ENCODE measurements around the gene AFF2. TPM values are rescaled to one million over a fixed set of nuclear protein-coding genes. Genes with fewer than 3 reads are reported as not detected.

The AFF2 gene
- total RNA-seq, 6 donors from 2014 or later: 6.1 to 17.4 (median 9.7) TPM

DNA sequence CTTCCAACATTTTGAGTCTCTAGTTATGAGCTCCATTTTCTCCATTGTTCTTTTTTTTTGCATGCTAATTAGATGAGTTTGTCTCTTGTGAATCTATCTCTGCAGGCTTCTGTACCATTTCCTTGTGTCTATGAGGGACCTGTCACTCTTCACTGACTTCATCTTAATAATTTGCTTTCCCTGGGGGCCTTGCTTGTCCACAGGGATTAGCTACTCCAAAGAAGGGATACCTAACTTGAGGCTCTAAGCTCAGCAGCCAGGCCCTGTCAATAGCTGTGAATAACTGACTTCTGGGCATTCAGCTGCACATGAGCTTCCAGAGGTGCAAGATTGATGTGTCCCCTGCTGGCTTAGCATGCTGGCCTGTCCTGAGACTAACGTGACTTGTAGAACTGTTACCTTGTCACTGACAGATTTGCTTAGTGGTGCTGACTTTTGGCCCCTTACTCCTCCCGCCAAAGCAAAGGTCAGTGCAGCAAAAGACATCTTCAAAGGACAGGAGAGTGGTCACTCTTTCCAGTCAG, 124.6 kb downstream of the AFF2 start:
- Histone ChIP-seq H3K9me3 (no peaks in the 10 kb centered on the region), H3K4me1 (no peaks in the 10 kb centered on the region), H3K36me3 (no peaks in the 10 kb centered on the region), H3K27ac (no peak overlapping the region), H3K27me3 (no peaks in the 10 kb centered on the region), H3K4me3 (no peak overlapping the region)
- ATAC-seq (ENCODE audit: low FRiP score in 2 of 2): no peak
- DNase-seq: no peak
- 60 to 100% methylated on average over 2 of the region's 2 CpGs for WGBS, 2 donors
- TF ChIP-seq POLR2AphosphoS5 (IDR thresholded peaks at IDR 0.05) (no peak), POLR2A (IDR thresholded peaks at IDR 0.05) (no peak), EP300 (IDR thresholded peaks at IDR 0.05) (no peak)
- TF ChIP-seq, protein P1, sequence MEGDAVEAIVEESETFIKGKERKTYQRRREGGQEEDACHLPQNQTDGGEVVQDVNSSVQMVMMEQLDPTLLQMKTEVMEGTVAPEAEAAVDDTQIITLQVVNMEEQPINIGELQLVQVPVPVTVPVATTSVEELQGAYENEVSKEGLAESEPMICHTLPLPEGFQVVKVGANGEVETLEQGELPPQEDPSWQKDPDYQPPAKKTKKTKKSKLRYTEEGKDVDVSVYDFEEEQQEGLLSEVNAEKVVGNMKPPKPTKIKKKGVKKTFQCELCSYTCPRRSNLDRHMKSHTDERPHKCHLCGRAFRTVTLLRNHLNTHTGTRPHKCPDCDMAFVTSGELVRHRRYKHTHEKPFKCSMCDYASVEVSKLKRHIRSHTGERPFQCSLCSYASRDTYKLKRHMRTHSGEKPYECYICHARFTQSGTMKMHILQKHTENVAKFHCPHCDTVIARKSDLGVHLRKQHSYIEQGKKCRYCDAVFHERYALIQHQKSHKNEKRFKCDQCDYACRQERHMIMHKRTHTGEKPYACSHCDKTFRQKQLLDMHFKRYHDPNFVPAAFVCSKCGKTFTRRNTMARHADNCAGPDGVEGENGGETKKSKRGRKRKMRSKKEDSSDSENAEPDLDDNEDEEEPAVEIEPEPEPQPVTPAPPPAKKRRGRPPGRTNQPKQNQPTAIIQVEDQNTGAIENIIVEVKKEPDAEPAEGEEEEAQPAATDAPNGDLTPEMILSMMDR (IDR thresholded peaks at IDR 0.05): no peak

DNA sequence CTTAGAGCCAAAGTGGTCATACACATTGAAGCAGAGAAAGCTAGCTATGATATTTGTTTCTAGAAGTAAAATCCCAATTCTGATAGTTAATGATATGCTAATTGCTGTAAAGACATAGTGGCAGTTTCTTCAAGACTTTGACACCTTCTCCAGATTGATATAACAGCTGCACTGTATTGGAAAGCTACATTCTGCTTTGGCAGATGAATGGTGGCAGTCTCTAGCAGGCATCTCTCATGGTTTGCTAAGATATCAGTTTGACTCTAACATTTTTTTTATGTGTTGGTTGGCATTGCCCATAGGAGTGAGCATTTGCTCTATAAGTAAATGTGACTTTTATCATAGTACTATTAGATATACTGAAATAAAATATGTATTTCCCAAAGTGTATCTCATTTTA, 128.2 kb downstream of the AFF2 start:
- H3K4me1 ChIP-seq: no peaks in the 10 kb centered on the region
- no peak for ATAC-seq (ENCODE audit: low FRiP score in 2 of 2)
- no peak for DNase-seq
- no peak for TF ChIP-seq POLR2AphosphoS5 (IDR thresholded peaks at IDR 0.05)
- TF ChIP-seq POLR2A (IDR thresholded peaks at IDR 0.05): no peak
- TF ChIP-seq, protein P1 (IDR thresholded peaks at IDR 0.05): no peak
- TF ChIP-seq EP300 (IDR thresholded peaks at IDR 0.05): no peak
- no peak overlapping the region for H3K27ac ChIP-seq
- no peaks in the 10 kb centered on the region for H3K27me3 ChIP-seq
- H3K9me3 ChIP-seq: no peaks in the 10 kb centered on the region
- no peak overlapping the region for H3K4me3 ChIP-seq
- H3K36me3 ChIP-seq: no peaks in the 10 kb centered on the region

DNA sequence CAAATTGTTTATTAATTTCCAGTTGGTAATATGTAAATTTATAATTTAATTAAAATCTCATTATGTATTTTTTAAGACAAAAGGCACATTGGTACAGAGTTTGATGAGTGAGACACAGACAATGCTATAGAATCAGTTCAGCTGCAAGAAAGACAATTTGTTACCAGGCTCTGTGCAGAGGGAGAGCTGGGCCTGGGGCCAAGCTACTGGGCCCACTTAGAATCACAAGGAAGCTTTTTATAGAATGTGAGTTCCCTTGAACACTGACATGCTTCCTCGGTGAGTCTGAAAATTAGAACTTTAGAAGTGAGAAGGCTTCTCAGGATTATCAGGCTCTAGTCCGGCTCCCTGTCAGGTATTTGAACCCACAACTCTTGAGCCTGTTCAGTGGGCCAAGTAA, 129.0 kb downstream of the AFF2 start:
- TF ChIP-seq POLR2AphosphoS5 (IDR thresholded peaks at IDR 0.05) (no peak), POLR2A (IDR thresholded peaks at IDR 0.05) (no peak), EP300 (IDR thresholded peaks at IDR 0.05) (no peak)
- TF ChIP-seq, protein P1 (IDR thresholded peaks at IDR 0.05): no peak
- Histone ChIP-seq H3K36me3 (no peaks in the 10 kb centered on the region), H3K9me3 (no peaks in the 10 kb centered on the region), H3K4me1 (no peaks in the 10 kb centered on the region), H3K27me3 (no peaks in the 10 kb centered on the region), H3K27ac (no peak overlapping the region), H3K4me3 (no peak overlapping the region)
- ATAC-seq (ENCODE audit: low FRiP score in 2 of 2): no peak
- DNase-seq: no peak
- WGBS, 2 donors: 78 to 93% methylated on average over 2 of the region's 2 CpGs

DNA sequence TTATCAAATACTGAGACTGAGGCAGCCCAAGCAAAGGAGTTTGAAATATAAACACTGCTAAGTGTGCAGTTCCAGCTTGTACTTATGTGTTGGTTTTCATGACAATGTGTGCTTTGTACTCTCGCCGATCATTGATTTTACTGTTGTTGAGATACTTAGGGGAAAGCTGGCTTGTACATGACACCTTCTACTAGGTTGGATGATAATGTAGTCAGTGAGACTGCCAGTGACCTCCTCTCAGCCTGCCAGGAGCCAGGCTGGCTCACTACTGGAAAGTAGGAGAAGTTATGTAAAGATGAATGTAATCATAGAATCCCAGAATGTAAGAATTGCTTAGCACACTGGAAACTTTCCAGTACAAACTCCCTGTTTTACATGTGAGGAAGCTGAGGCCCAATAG, 132.0 kb downstream of the AFF2 start:
- WGBS, 2 donors: 71 to 84% methylated on average over 2 of the region's 2 CpGs
- Histone ChIP-seq H3K9me3 (no peaks in the 10 kb centered on the region), H3K4me3 (no peak overlapping the region), H3K36me3 (no peaks in the 10 kb centered on the region), H3K27ac (no peak overlapping the region), H3K4me1 (no peaks in the 10 kb centered on the region), H3K27me3 (no peaks in the 10 kb centered on the region)
- no peak for TF ChIP-seq POLR2A (IDR thresholded peaks at IDR 0.05)
- TF ChIP-seq POLR2AphosphoS5 (IDR thresholded peaks at IDR 0.05): no peak
- no peak for TF ChIP-seq EP300 (IDR thresholded peaks at IDR 0.05)
- TF ChIP-seq, protein P1 (IDR thresholded peaks at IDR 0.05): no peak
- DNase-seq (no peak), ATAC-seq (ENCODE audit: low FRiP score in 2 of 2) (no peak)

DNA sequence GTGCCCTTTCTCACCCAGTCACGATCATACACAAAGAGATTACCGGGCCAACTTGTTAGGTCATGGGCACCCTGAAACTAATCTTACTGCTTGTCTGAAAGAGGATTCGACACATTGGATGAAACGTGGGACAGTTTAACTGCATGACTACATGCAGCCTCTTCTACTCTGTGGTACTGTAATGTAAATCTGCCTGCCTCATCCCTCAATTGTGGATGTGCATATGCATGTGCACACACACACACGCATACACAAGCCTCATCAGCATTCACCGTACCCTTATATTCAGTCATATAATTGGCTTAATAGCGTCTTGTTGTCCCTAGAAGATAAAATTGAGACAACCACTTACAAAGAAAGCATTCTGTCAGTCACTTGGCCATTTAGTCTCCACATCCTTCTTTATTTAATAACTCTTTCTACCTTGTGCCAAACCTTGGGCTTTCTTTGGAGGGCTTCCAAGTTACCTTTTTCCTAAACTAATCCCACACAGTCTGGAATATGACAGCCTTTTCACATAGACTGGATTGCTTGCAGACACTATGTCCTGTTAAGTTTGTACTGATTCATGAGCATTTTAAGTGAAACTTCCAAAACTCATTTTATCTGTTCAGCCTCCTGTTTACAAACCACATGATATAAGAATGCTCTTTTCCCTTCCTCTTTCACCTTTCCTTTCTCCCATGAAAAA, 132.9 kb downstream of the AFF2 start:
- DNase-seq (no peak), ATAC-seq (ENCODE audit: low FRiP score in 2 of 2) (no peak)
- Histone ChIP-seq H3K27ac (no peak overlapping the region), H3K27me3 (no peaks in the 10 kb centered on the region), H3K36me3 (no peaks in the 10 kb centered on the region), H3K4me3 (no peak overlapping the region), H3K4me1 (no peaks in the 10 kb centered on the region), H3K9me3 (no peaks in the 10 kb centered on the region)
- WGBS, 2 donors: 77 to 89% methylated on average over 6 to 7 of the region's 7 CpGs
- TF ChIP-seq, protein P1 (IDR thresholded peaks at IDR 0.05): no peak

Measured in upper lobe of left lung (tissue), 6 donors.